ENCODE measurements around the gene RUNX3.
A peak's percentile ranks its signal among the peaks of the same experiment; 100 is the strongest.
"Not testable (repeated sequence)": the region's sequence is repeated elsewhere in the genome, so short reads cannot be mapped to it uniquely, and the experiment has no call there.

The RUNX3 gene

GRCh38 chr1:24892188-24893153 lies 37.6 kb downstream of the RUNX3 start:
- Histone ChIP-seq H3K9me3 (ENCODE audit: control insufficient read depth, insufficient read depth, low read depth, low read length) (no peaks in the 10 kb centered on the region), H3K36me3 (ENCODE audit: control insufficient read depth in 2 of 2, insufficient read depth in 1 of 2, low read length in 2 of 2) (no peaks in the 10 kb centered on the region), H3K4me3 (ENCODE audit: low read depth, low read length) (no peak overlapping the region), H3K4me1 (ENCODE audit: control insufficient read depth, insufficient read depth, low read length) (no peaks in the 10 kb centered on the region), H3K27ac (ENCODE audit: extremely low read depth, low read depth, low read length) (no peak overlapping the region)
- ChIA-PET CTCF (no interaction called here), POLR2A (no interaction called here)
- TF ChIP-seq ZNF184 (tag by site-specific recombination; IDR thresholded peaks at IDR 0.05) (no peak), ZBTB20 (tag by site-specific recombination; IDR thresholded peaks at IDR 0.05) (no peak), TRIM28 (IDR thresholded peaks at IDR 0.05; ENCODE audit: borderline replicate concordance, low read length) (peak; percentile 10; the same call in 1 of the 2 replicates), ZNF544 (tag by site-specific recombination; IDR thresholded peaks at IDR 0.05) (no peak), ZFP41 (tag by site-specific recombination; IDR thresholded peaks at IDR 0.05; ENCODE audit: borderline replicate concordance) (no peak), ZFP69B (tag by site-specific recombination; IDR thresholded peaks at IDR 0.05) (no peak), ZNF2 (tag by site-specific recombination; IDR thresholded peaks at IDR 0.05) (no peak), ZNF707 (tag by site-specific recombination; IDR thresholded peaks at IDR 0.05) (no peak), ZNF202 (tag by site-specific recombination; IDR thresholded peaks at IDR 0.05; ENCODE audit: borderline replicate concordance) (no peak), ZNF157 (tag by site-specific recombination; IDR thresholded peaks at IDR 0.05) (peak; percentile 99), ZNF555 (tag by site-specific recombination; conservative IDR thresholded peaks at IDR 0.05) (no peak), ZNF626 (tag by site-specific recombination; IDR thresholded peaks at IDR 0.05) (no peak), ZSCAN5A (tag by site-specific recombination; IDR thresholded peaks at IDR 0.05) (no peak), ZNF426 (tag by site-specific recombination; IDR thresholded peaks at IDR 0.05) (no peak), ZNF239 (tag by site-specific recombination; IDR thresholded peaks at IDR 0.05) (no peak), BCL11A (tag by site-specific recombination; IDR thresholded peaks at IDR 0.05; ENCODE audit: low read depth) (no peak), ZNF585B (tag by site-specific recombination; IDR thresholded peaks at IDR 0.05) (peak; percentile 100), SETDB1 (IDR thresholded peaks at IDR 0.05; ENCODE audit: insufficient read length, low read length) (peak; percentile 83), ZNF362 (tag by site-specific recombination; IDR thresholded peaks at IDR 0.05) (no peak), ZNF280D (tag by site-specific recombination; IDR thresholded peaks at IDR 0.05) (no peak), ZNF518A (tag by site-specific recombination; conservative IDR thresholded peaks at IDR 0.05; ENCODE audit: low read depth) (no peak), KLF16 (tag by site-specific recombination; IDR thresholded peaks at IDR 0.05) (no peak), REPIN1 (tag by site-specific recombination; IDR thresholded peaks at IDR 0.05; ENCODE audit: low read depth) (no peak)

GRCh38 chr1:24891367-24891766 lies 38.7 kb downstream of the RUNX3 start:
- POLR2A ChIA-PET; H3K4me1 ChIP-seq (ENCODE audit: control insufficient read depth, insufficient read depth, low read length); H3K4me3 ChIP-seq (ENCODE audit: low read depth, low read length); H3K9me3 ChIP-seq (ENCODE audit: control insufficient read depth, insufficient read depth, low read depth, low read length); H3K36me3 ChIP-seq (ENCODE audit: control insufficient read depth in 2 of 2, insufficient read depth in 1 of 2, low read length in 2 of 2); CTCF ChIA-PET; H3K27ac ChIP-seq (ENCODE audit: extremely low read depth, low read depth, low read length): not testable (repeated sequence)

Measured in HEK293 (cell line).